SK-N-SH treated with all-trans-retinoic acid at 6 μM for 48 hours (cell line): Measurements from ENCODE around the gene SRBD1.

Source experiments
- ATAC-seq: fragments of 200-7000 bp; cut with Tn5 transposase; 3 replicates; pipeline ENCODE4 v1.9.1; 2020; ENCODE audit warnings: mild to moderate bottlenecking, moderate library complexity
- ARNTL ChIP-seq: fragments of 450-650 bp; formaldehyde crosslinking; IDR thresholded peaks from 2 replicates; pipeline ENCODE4 v1.5.0; 2020; ENCODE audit warnings: low read depth, mild to moderate bottlenecking, moderate library complexity, borderline replicate concordance
- BACH2 ChIP-seq: fragments of 250-450 bp; sonication (Bioruptor Pico); IDR thresholded peaks from 2 replicates; pipeline ENCODE4 v1.9.0; 2021; ENCODE audit warnings: mild to moderate bottlenecking, borderline replicate concordance
- CSDC2 ChIP-seq: fragments of 250-450 bp; sonication (Bioruptor Pico); IDR thresholded peaks from 2 replicates; pipeline ENCODE4 v1.5.0; 2020; ENCODE audit warnings: mild to moderate bottlenecking, moderate library complexity
- CSRNP3 ChIP-seq: fragments of 250-450 bp; sonication (Bioruptor Pico); IDR thresholded peaks from 2 replicates; pipeline ENCODE4 v1.5.1; 2021; ENCODE audit warnings: mild to moderate bottlenecking, moderate library complexity
- ESRRG ChIP-seq: fragments of 250-450 bp; sonication (Bioruptor Pico); IDR thresholded peaks from 2 replicates; pipeline ENCODE4 v1.6.1; 2021; ENCODE audit warnings: mild to moderate bottlenecking
- ISL1 ChIP-seq: fragments of 250-450 bp; sonication (Bioruptor Pico); IDR thresholded peaks from 2 replicates; pipeline ENCODE4 v2.1.2; 2022; ENCODE audit warnings: mild to moderate bottlenecking, moderate library complexity
- OSR1 ChIP-seq: fragments of 250-450 bp; sonication (Bioruptor Pico); IDR thresholded peaks from 2 replicates; pipeline ENCODE4 v1.8.0; 2022; ENCODE audit warnings: moderate library complexity, mild to moderate bottlenecking, inconsistent platforms
- PATZ1 ChIP-seq: fragments of 250-450 bp; sonication (Bioruptor Pico); IDR thresholded peaks from 2 replicates; pipeline ENCODE4 v1.8.0; 2020; ENCODE audit warnings: mild to moderate bottlenecking, moderate library complexity, borderline replicate concordance
- POU6F1 ChIP-seq: fragments of 250-450 bp; sonication (Bioruptor Pico); IDR thresholded peaks from 2 replicates; pipeline ENCODE4 v1.8.0; 2021; ENCODE audit warnings: low read depth, mild to moderate bottlenecking, moderate library complexity, borderline replicate concordance
- PPARA ChIP-seq: fragments of 250-450 bp; sonication (Bioruptor Pico); IDR thresholded peaks from 2 replicates; pipeline ENCODE4 v1.5.0; 2020; ENCODE audit warnings: mild to moderate bottlenecking, borderline replicate concordance
- RARB ChIP-seq: fragments of 250-450 bp; sonication (Bioruptor Pico); IDR thresholded peaks from 2 replicates; pipeline ENCODE4 v1.8.0; 2021; ENCODE audit warnings: mild to moderate bottlenecking, moderate library complexity
- SNAI2 ChIP-seq: fragments of 250-450 bp; sonication (Bioruptor Pico); IDR thresholded peaks from 2 replicates; pipeline ENCODE4 v1.5.0; 2020; ENCODE audit warnings: mild to moderate bottlenecking, moderate library complexity
- TCF4 ChIP-seq: fragments of 250-450 bp; sonication (Bioruptor Pico); IDR thresholded peaks from 2 replicates; pipeline ENCODE4 v1.8.0; 2021; ENCODE audit warnings: mild to moderate bottlenecking, moderate library complexity, borderline replicate concordance
- TOX ChIP-seq: fragments of 250-450 bp; sonication (Bioruptor Pico); IDR thresholded peaks from 2 replicates; pipeline ENCODE4 v1.8.0; 2021; ENCODE audit warnings: mild to moderate bottlenecking, moderate library complexity, borderline replicate concordance
- TSHZ2 ChIP-seq: fragments of 250-450 bp; sonication (Bioruptor Pico); IDR thresholded peaks from 2 replicates; pipeline ENCODE4 v1.5.0; 2020; ENCODE audit warnings: mild to moderate bottlenecking, moderate library complexity
- ZC3H10 ChIP-seq: fragments of 250-450 bp; sonication (Bioruptor Pico); IDR thresholded peaks from 2 replicates; pipeline ENCODE4 v1.5.1; 2021; ENCODE audit warnings: mild to moderate bottlenecking, moderate library complexity
- ZFP3 ChIP-seq: fragments of 250-450 bp; sonication (Bioruptor Pico); IDR thresholded peaks from 2 replicates; pipeline ENCODE4 v1.5.0; 2020; ENCODE audit warnings: mild to moderate bottlenecking, moderate library complexity
- ZFP30 ChIP-seq: fragments of 450-650 bp; formaldehyde crosslinking; IDR thresholded peaks from 2 replicates; pipeline ENCODE4 v1.5.0; 2022; ENCODE audit warnings: mild to moderate bottlenecking, moderate library complexity
- ZNF565 ChIP-seq: fragments of 450-650 bp; formaldehyde crosslinking; conservative IDR thresholded peaks from 2 replicates; pipeline ENCODE4 v1.5.0; 2020; ENCODE audit warnings: low read depth, mild to moderate bottlenecking, moderate library complexity
- ZNF70 ChIP-seq: fragments of 450-650 bp; formaldehyde crosslinking; IDR thresholded peaks from 2 replicates; pipeline ENCODE4 v1.5.0; 2020; ENCODE audit warnings: mild to moderate bottlenecking, moderate library complexity
- ZNF8 ChIP-seq: fragments of 450-650 bp; formaldehyde crosslinking; IDR thresholded peaks from 2 replicates; pipeline ENCODE4 v1.5.0; 2020; ENCODE audit warnings: mild to moderate bottlenecking, moderate library complexity

SRBD1 gene

GRCh38 chr2:45370369-45370768 is 240.7 kb downstream of the SRBD1 start:
- no peak for ATAC-seq
- no peak for TF ChIP-seq PATZ1 (CRISPR knock-in tag)
- no peak for TF ChIP-seq PPARA (CRISPR knock-in tag)
- no peak for TF ChIP-seq CSDC2 (CRISPR knock-in tag)
- no peak for TF ChIP-seq RARB (CRISPR knock-in tag)
- TF ChIP-seq ZNF8 (CRISPR knock-in tag): no peak
- TF ChIP-seq ZNF70 (CRISPR knock-in tag): no peak
- no peak for TF ChIP-seq TSHZ2
- no peak for TF ChIP-seq ESRRG (CRISPR knock-in tag)
- no peak for TF ChIP-seq SNAI2
- no peak for TF ChIP-seq ZC3H10
- no peak for TF ChIP-seq TCF4
- TF ChIP-seq ZFP3: no peak
- TF ChIP-seq OSR1: no peak
- no peak for TF ChIP-seq ZFP30 (CRISPR knock-in tag)
- TF ChIP-seq ZNF565 (CRISPR knock-in tag): no peak
- TF ChIP-seq ARNTL (CRISPR knock-in tag): no peak
- no peak for TF ChIP-seq BACH2 (CRISPR knock-in tag)
- no peak for TF ChIP-seq TOX (CRISPR knock-in tag)
- TF ChIP-seq ISL1 (CRISPR knock-in tag): no peak
- TF ChIP-seq CSRNP3 (CRISPR knock-in tag): no peak
- TF ChIP-seq, all 23 proteins: peak for 0

- ATAC-seq: no peak
- TF ChIP-seq ZFP30 (CRISPR knock-in tag) (no peak), ARNTL (CRISPR knock-in tag) (no peak), POU6F1 (CRISPR knock-in tag) (no peak), TSHZ2 (no peak), RARB (CRISPR knock-in tag) (no peak), SNAI2 (no peak), PATZ1 (CRISPR knock-in tag) (no peak), ZNF70 (CRISPR knock-in tag) (no peak), ZNF565 (CRISPR knock-in tag) (no peak)
Measured at GRCh38 chr2:45368792-45369191, 242.3 kb downstream of the SRBD1 start.
